Measurements from ENCODE around the gene SLC22A23.
"Not testable (repeated sequence)": the region's sequence is repeated elsewhere in the genome, so short reads cannot be mapped to it uniquely, and the experiment has no call there.

The SLC22A23 gene

GRCh38 chr6:3380344-3381232 is 76.3 kb downstream of the SLC22A23 start:
- Mint-ChIP-seq H3K4me3 (no peak overlapping the region), H3K27me3 (peaks cover 55% of the 10 kb centered on the region), H3K4me1 (ENCODE audit: low read depth) (peaks cover 34% of the 10 kb centered on the region), H3K36me3 (ENCODE audit: low read depth) (no peaks in the 10 kb centered on the region), H3K9me3 (no peaks in the 10 kb centered on the region), H3K27ac (no peak overlapping the region)
- intact Hi-C loops (cut with micrococcal nuclease) = loop anchor here (10.0 kb wide), 1 partner anchor 46 kb away; no protein-coding TSS in a partner anchor

GRCh38 chr6:3379482-3380060 is 77.3 kb downstream of the SLC22A23 start:
- intact Hi-C loops (cut with micrococcal nuclease) = loop anchor here (10.0 kb wide), 1 partner anchor 45 kb away; no protein-coding TSS in a partner anchor
- Mint-ChIP-seq H3K27ac (no peak overlapping the region), H3K4me3 (no peak overlapping the region), H3K4me1 (ENCODE audit: low read depth) (peaks cover 24% of the 10 kb centered on the region), H3K27me3 (peaks cover 56% of the 10 kb centered on the region), H3K36me3 (ENCODE audit: low read depth) (no peaks in the 10 kb centered on the region), H3K9me3 (no peaks in the 10 kb centered on the region)

GRCh38 chr6:3378808-3379207 is 78.0 kb downstream of the SLC22A23 start:
- Mint-ChIP-seq H3K4me1 (ENCODE audit: low read depth) (peaks cover 21% of the 10 kb centered on the region), H3K27me3 (peaks cover 63% of the 10 kb centered on the region)
- H3K9me3 Mint-ChIP-seq; intact Hi-C loops (cut with micrococcal nuclease); H3K36me3 Mint-ChIP-seq (ENCODE audit: low read depth); H3K27ac Mint-ChIP-seq; H3K4me3 Mint-ChIP-seq: not testable (repeated sequence)

GRCh38 chr6:3378398-3378782 is 78.5 kb downstream of the SLC22A23 start:
- H3K27ac Mint-ChIP-seq; intact Hi-C loops (cut with micrococcal nuclease); H3K4me3 Mint-ChIP-seq; H3K9me3 Mint-ChIP-seq; H3K36me3 Mint-ChIP-seq (ENCODE audit: low read depth): not testable (repeated sequence)
- Mint-ChIP-seq H3K4me1 (ENCODE audit: low read depth) (peaks cover 19% of the 10 kb centered on the region), H3K27me3 (peaks cover 63% of the 10 kb centered on the region)

GRCh38 chr6:3377536-3378397 is 79.1 kb downstream of the SLC22A23 start:
- no peak overlapping the region for H3K4me3 Mint-ChIP-seq
- no peaks in the 10 kb centered on the region for H3K9me3 Mint-ChIP-seq
- intact Hi-C loops (cut with micrococcal nuclease) = no loop called here
- H3K36me3 Mint-ChIP-seq (ENCODE audit: low read depth) = no peaks in the 10 kb centered on the region
- peaks cover 16% of the 10 kb centered on the region for H3K4me1 Mint-ChIP-seq (ENCODE audit: low read depth)
- H3K27ac Mint-ChIP-seq = no peak overlapping the region
- peaks cover 64% of the 10 kb centered on the region for H3K27me3 Mint-ChIP-seq

GRCh38 chr6:3376893-3377535 is 79.8 kb downstream of the SLC22A23 start:
- Mint-ChIP-seq H3K27me3 (peaks cover 66% of the 10 kb centered on the region), H3K4me3 (no peak overlapping the region)
- intact Hi-C loops (cut with micrococcal nuclease) = no loop called here

GRCh38 chr6:3376064-3376463 is 80.8 kb downstream of the SLC22A23 start:
- no peak overlapping the region for H3K4me3 Mint-ChIP-seq
- intact Hi-C loops (cut with micrococcal nuclease) = no loop called here
- H3K9me3 Mint-ChIP-seq = no peaks in the 10 kb centered on the region
- no peaks in the 10 kb centered on the region for H3K36me3 Mint-ChIP-seq (ENCODE audit: low read depth)
- peaks cover 18% of the 10 kb centered on the region for H3K4me1 Mint-ChIP-seq (ENCODE audit: low read depth)
- H3K27ac Mint-ChIP-seq = no peak overlapping the region
- H3K27me3 Mint-ChIP-seq = peaks cover 63% of the 10 kb centered on the region

More at GRCh38 chr6:3376893-3377535, 79.8 kb downstream of the SLC22A23 start:
- H3K4me1 Mint-ChIP-seq (ENCODE audit: low read depth) = peaks cover 16% of the 10 kb centered on the region
- no peaks in the 10 kb centered on the region for H3K36me3 Mint-ChIP-seq (ENCODE audit: low read depth)
- H3K27ac Mint-ChIP-seq = no peak overlapping the region
- no peaks in the 10 kb centered on the region for H3K9me3 Mint-ChIP-seq

GRCh38 chr6:3373597-3374203 is 83.2 kb downstream of the SLC22A23 start:
- intact Hi-C loops (cut with micrococcal nuclease) = no loop called here
- H3K4me1 Mint-ChIP-seq (ENCODE audit: low read depth) = peaks cover 25% of the 10 kb centered on the region
- H3K9me3 Mint-ChIP-seq = no peaks in the 10 kb centered on the region
- peaks cover 56% of the 10 kb centered on the region for H3K27me3 Mint-ChIP-seq
- H3K4me3 Mint-ChIP-seq = no peak overlapping the region
- H3K27ac Mint-ChIP-seq = no peak overlapping the region
- no peaks in the 10 kb centered on the region for H3K36me3 Mint-ChIP-seq (ENCODE audit: low read depth)

- Mint-ChIP-seq H3K36me3 (ENCODE audit: low read depth) (no peaks in the 10 kb centered on the region), H3K27ac (no peak overlapping the region), H3K4me1 (ENCODE audit: low read depth) (peaks cover 26% of the 10 kb centered on the region), H3K9me3 (no peaks in the 10 kb centered on the region), H3K27me3 (peaks cover 50% of the 10 kb centered on the region), H3K4me3 (no peak overlapping the region)
- intact Hi-C loops (cut with micrococcal nuclease) = no loop called here
Observed at GRCh38 chr6:3372912-3373554, 83.8 kb downstream of the SLC22A23 start.

- Mint-ChIP-seq H3K9me3 (no peaks in the 10 kb centered on the region), H3K27ac (no peak overlapping the region)
Observed at GRCh38 chr6:3372184-3372846, 84.5 kb downstream of the SLC22A23 start.

GRCh38 chr6:3371222-3371949 is 85.5 kb downstream of the SLC22A23 start:
- Mint-ChIP-seq H3K4me3 (no peak overlapping the region), H3K27me3 (peaks cover 39% of the 10 kb centered on the region), H3K4me1 (ENCODE audit: low read depth) (peaks cover 40% of the 10 kb centered on the region), H3K27ac (no peak overlapping the region), H3K9me3 (no peaks in the 10 kb centered on the region), H3K36me3 (ENCODE audit: low read depth) (no peaks in the 10 kb centered on the region)
- intact Hi-C loops (cut with micrococcal nuclease) = no loop called here

More at GRCh38 chr6:3372184-3372846, 84.5 kb downstream of the SLC22A23 start:
- Mint-ChIP-seq H3K27me3 (peaks cover 43% of the 10 kb centered on the region), H3K4me3 (no peak overlapping the region), H3K4me1 (ENCODE audit: low read depth) (peaks cover 31% of the 10 kb centered on the region), H3K36me3 (ENCODE audit: low read depth) (no peaks in the 10 kb centered on the region)
- intact Hi-C loops (cut with micrococcal nuclease) = no loop called here
